Nucleus accumbens (tissue), 56 donors: Measurements from ENCODE around the gene PPEF2.
"Not testable (repeated sequence)": the region's sequence is repeated elsewhere in the genome, so short reads cannot be mapped to it uniquely, and the experiment has no call there.

Experiments
- DNase-seq, 56 donors: peaks; one replicate each; lab custom pipeline; 2025; lab: John Stamatoyannopoulos, UW

Gene PPEF2, protein sequence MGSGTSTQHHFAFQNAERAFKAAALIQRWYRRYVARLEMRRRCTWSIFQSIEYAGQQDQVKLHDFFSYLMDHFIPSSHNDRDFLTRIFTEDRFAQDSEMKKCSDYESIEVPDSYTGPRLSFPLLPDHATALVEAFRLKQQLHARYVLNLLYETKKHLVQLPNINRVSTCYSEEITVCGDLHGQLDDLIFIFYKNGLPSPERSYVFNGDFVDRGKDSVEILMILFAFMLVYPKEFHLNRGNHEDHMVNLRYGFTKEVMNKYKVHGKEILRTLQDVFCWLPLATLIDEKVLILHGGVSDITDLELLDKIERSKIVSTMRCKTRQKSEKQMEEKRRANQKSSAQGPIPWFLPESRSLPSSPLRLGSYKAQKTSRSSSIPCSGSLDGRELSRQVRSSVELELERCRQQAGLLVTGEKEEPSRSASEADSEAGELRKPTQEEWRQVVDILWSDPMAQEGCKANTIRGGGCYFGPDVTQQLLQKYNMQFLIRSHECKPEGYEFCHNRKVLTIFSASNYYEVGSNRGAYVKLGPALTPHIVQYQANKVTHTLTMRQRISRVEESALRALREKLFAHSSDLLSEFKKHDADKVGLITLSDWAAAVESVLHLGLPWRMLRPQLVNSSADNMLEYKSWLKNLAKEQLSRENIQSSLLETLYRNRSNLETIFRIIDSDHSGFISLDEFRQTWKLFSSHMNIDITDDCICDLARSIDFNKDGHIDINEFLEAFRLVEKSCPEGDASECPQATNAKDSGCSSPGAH

DNA sequence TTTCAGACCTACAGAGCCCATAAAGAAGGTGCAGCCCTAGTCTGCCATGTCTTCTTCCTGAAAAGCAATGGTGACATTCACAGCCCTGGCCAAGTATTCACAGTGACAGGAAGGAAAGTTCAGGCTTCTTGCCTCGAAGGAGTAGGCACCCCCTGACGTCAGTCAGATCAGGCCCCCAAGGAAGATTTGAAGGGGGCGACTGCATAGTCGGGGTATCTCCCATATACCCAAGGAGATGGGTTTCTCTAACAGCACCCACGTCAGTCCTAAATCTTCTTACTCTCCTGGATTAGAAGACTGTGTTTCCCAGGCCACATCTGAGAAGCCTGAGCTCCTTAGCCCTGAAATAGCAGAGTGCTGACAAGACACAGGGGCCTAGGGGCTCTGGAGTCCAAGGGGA is at the start of gene PPEF2:
Gene PPEF2, minus strand, starts transcription at position 101 of the 400 bp plus-strand sequence. CDS start 6,127 bp downstream, outside the sequence.
- no peak for DNase-seq

GRCh38 chr4:75950213-75950815 is 48.1 kb upstream of the PPEF2 start:
- DNase-seq = no peak

GRCh38 chr4:75948822-75949444 is 46.7 kb upstream of the PPEF2 start:
- DNase-seq = no peak

GRCh38 chr4:75940692-75941253 is 38.5 kb upstream of the PPEF2 start, which contains the start of gene NAAA:
TSS of gene NAAA (minus strand) at chr4:75941013. CDS start at chr4:75940949, 64 bp downstream.
- DNase-seq = peak in 54 of 56 donors; percentile 8 to 82 (median 52)

DNA sequence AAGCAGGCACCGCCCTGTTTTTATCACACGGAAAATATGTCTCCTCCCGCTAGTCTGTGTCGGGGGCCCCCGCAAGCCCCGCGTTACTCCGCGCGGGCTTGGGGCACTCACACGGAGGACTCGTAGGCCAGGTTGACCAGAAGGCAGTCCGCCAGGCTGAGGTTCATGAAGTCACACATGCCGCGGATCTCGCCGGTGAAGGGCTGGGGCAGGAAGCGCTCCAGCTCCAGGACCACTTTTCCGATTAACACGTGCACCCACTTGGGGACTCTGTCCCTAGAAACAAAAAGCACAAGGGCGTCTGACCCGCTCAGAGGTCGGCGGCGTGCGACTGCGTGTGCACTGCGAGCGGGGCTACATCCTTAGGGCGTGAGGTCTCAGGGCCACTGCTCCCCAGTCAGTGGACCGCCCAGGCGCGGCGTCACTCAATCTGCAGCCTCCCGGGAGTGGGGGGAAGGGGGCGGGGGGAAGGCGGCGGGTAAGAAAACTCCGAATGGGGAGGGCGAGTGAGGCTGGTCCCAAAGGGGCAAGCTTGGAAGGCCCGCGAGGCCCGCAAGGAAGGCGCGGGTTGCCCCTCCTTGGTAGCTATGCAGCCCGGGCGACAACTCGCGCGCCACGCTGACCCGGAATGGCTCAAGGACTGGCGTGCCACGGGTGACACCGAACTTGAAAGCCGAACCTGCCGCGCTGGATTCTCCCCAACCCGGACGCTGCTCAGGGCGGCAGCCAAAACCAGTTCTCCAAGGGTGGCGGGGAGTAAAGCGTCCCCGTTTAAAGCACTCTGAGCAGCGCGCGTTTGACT is 37.8 kb upstream of the PPEF2 start:
- DNase-seq = peak in 51 of 56 donors; percentile 15 to 82 (median 47)

DNA sequence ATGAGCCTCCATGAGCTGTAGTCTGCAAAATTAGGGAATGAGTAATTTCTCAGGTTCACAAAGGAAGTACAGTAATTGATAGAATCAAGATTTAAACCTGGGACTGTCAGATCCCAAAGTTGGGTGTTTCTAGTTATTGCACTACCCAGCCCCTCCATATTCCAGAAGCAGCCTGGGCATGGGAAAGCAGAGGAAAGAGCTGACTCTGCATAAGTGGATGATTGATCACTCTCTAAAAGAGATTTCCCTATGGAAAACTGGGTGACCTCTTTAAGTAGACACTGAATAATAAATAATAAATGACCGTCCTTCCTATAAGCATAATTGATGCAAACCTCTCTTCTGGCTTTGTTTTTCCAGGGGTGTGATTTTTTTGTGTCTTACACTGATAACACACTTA is 33.4 kb upstream of the PPEF2 start:
- DNase-seq = no peak

DNA sequence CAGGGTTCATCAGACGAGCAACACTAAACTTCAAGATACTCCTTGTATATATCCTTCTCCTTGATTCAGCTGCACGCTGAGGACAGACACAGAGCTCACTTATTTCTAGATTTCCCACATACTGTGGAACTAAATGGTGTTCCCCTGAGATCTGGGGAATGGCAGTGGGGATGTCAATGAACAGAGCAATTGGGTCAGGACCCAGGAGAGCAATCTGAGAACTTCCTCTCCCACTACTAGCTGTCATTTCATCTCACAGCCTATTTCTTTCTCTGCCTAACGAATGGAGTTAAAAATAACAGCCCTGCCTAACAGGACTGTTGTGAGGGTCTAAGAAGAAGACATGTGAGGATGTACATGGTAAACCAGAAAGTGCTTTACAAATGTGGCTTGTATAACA is 27.9 kb upstream of the PPEF2 start:
- DNase-seq = no peak

DNA sequence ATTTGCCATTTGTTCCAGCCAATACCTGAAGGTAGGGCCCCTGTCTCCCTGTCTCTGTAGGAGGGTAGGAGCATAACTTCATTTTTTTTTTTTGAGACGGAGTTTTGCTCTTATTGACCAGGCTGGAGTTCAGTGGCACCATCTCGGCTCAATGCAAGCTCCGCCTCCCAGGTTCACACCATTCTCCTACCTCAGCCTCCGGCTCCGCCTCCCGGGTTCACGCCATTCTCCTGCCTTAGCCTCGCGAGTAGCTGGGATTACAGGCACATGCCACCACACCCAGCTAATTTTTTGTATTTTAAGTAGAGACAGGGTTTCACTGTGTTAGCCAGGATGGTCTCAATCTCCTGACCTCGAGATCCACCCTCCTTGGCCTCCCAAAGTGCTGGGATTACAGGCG is 22.7 kb upstream of the PPEF2 start:
- not testable (repeated sequence) for DNase-seq

- no peak for DNase-seq
Measured at GRCh38 chr4:75924309-75924827, 22.1 kb upstream of the PPEF2 start.

GRCh38 chr4:75922588-75922987 is 20.3 kb upstream of the PPEF2 start:
- DNase-seq = no peak

- DNase-seq = no peak
Measured at GRCh38 chr4:75921910-75922309, 19.7 kb upstream of the PPEF2 start.

- DNase-seq = no peak
Measured at GRCh38 chr4:75920327-75920726, 18.1 kb upstream of the PPEF2 start.

DNA sequence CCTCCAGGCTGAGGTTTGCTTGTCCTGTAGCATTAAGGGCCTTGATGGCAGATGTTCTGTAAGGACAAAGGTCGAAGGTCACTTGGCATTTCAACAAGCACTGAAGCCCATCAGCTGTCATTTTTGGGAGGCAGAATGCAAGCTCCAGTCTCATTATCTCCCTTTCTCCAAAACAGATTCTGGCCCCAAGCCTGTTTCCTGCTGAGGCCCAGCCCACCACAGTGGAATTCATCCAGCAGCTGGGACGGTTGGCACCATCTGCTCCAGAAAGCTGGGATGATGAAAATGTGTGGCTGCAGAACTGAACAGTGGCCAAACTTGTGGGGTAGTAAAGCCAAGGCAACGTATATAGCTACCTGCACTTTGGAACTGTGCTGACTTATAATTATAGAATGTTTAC is 17.7 kb upstream of the PPEF2 start:
- peak in 1 of 56 donors; percentile 1 for DNase-seq

DNA sequence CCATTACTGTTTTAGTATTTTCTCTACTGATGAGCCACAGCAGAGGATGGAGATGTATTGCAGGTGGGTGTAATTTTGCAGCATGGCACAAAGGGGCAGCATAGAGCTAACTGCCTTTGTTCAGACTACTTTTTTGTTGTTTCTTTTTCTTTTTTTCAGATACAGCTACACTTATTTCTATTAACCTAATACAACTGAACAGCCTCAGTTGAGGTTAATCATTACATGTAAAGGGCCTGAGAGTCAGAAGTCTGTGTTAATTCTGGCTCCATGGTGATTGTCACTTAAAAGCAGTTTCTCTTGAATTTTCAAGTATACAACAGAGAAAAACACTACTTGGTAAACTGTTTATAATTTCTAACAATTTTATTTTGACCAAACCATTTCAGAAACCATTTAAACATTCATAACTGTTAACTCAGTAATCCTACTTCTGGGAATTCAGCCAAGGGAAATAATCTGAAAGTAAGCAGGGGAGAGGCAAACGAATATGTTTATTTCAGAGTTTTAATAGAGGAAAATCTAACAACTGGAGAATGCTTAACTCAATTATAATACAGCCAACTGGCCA is 13.9 kb upstream of the PPEF2 start:
- DNase-seq = peak in 15 of 56 donors; percentile 2 to 40 (median 8)

DNA sequence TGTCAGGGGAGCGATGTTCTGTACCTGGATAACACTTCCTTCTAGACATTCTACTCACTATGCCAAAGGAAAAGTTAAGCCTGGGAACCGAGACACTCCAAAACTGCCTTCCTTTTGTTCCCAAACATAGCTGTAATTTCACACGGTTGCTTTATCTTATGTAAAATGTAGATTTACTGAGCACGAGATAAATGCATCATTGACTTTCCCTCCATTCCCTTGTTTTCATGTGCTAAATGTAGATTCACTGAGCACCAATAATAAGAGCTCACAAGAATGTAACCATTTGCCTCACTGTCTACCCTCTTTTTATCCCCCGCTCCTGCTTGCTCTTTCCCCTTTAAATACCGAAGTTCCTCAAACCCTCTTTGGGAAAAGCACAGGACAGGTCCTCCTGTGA is 10.7 kb upstream of the PPEF2 start:
- no peak for DNase-seq

- DNase-seq = not testable (repeated sequence)
Measured at GRCh38 chr4:75910831-75911230, 8.6 kb upstream of the PPEF2 start.

- no peak for DNase-seq
Measured at GRCh38 chr4:75909405-75909804, 7.2 kb upstream of the PPEF2 start.

- no peak for DNase-seq
Measured at GRCh38 chr4:75908555-75908954, 6.3 kb upstream of the PPEF2 start.

- no peak for DNase-seq
Measured at GRCh38 chr4:75907966-75908365, 5.7 kb upstream of the PPEF2 start.
